HFFc6 (cell line): ENCODE data around the gene ZNF366. TPM values are rescaled to one million over a fixed set of nuclear protein-coding genes. Genes with fewer than 3 reads are reported as not detected.

Experiments used
- DNase-seq: peaks from one replicate; pipeline ENCODE4 v3.0.0-alpha.2; 2018
- H3K27ac Mint-ChIP-seq: 2 replicates; pipeline ENCODE4 v1.8.0; 2020; ENCODE audit warnings: mild to moderate bottlenecking, mixed read lengths
- H3K27me3 Mint-ChIP-seq: 2 replicates; pipeline ENCODE4 v1.8.0; 2021; ENCODE audit warnings: mild to moderate bottlenecking, moderate library complexity, mixed read lengths; ENCODE audit not compliant: insufficient read depth
- H3K36me3 Mint-ChIP-seq: 2 replicates; pipeline ENCODE4 v1.8.0; 2021; ENCODE audit warnings: low read depth, mixed read lengths
- H3K4me1 Mint-ChIP-seq: 2 replicates; pipeline ENCODE4 v1.8.0; 2020; ENCODE audit warnings: low read depth, mixed read lengths
- H3K4me3 Mint-ChIP-seq: 2 replicates; pipeline ENCODE4 v1.8.0; 2020; ENCODE audit warnings: mild to moderate bottlenecking, moderate library complexity, mixed read lengths
- H3K9me3 Mint-ChIP-seq: 2 replicates; pipeline ENCODE4 v1.8.0; 2020; ENCODE audit warnings: mild to moderate bottlenecking, mixed read lengths
- total RNA-seq, 6 experiments: library from RNA; stranded (reverse); fragmentation: NEBNext Ultra II Directional; extraction: Animal tissue kit (Norgen Biotek cat#: 25700); gene quantifications; 2 replicates in 1 of 6; 3 replicates in 5 of 6; pipeline ENCODE4 v1.2.3, GENCODE V29; 2021
- TF ChIP-seq, protein P1 (sequence below): fragments of 200-600 bp; sonication (generic); IDR thresholded peaks from 2 replicates; pipeline ENCODE4 v1.5.0; 2021; ENCODE audit warnings: antibody characterized with exemption, mild to moderate bottlenecking

ZNF366 gene
- total RNA-seq, 6 experiments from 2014 or later: not detected

DNA sequence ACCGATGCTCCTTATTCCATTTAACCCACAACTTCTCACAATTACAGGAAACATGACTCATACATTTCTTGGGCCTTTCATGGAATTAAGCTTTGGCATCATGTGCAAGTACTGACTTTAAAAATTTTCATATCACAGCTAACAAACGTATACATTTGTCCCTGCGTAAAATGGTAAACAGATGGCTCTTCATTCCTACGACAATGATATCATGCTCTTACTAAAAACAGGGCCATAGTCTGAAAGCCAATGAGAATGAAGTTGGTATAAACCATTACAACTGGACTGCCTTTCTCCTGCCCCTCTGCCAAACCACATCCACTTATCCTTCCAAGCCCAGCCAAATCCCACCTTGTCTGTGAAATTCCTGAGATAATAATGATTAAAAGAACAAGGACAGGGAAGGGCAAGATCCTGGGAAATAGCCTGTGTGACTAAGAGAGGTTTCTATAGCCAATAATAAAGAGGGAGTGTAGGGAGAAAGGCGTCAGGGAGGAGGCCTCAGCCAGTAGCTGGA lies 44.9 kb upstream of the ZNF366 start:
- Mint-ChIP-seq H3K36me3 (peaks cover 6% of the 10 kb centered on the region), H3K9me3 (peaks cover 6% of the 10 kb centered on the region; the same call in 1 of the 2 replicates), H3K27me3 (peaks cover 3% of the 10 kb centered on the region), H3K27ac (peak overlapping the region; percentile 81), H3K4me3 (peak overlapping the region; percentile 29; the same call in 1 of the 2 replicates), H3K4me1 (peaks cover 39% of the 10 kb centered on the region)
- DNase-seq: peak; percentile 80
- TF ChIP-seq, protein P1, sequence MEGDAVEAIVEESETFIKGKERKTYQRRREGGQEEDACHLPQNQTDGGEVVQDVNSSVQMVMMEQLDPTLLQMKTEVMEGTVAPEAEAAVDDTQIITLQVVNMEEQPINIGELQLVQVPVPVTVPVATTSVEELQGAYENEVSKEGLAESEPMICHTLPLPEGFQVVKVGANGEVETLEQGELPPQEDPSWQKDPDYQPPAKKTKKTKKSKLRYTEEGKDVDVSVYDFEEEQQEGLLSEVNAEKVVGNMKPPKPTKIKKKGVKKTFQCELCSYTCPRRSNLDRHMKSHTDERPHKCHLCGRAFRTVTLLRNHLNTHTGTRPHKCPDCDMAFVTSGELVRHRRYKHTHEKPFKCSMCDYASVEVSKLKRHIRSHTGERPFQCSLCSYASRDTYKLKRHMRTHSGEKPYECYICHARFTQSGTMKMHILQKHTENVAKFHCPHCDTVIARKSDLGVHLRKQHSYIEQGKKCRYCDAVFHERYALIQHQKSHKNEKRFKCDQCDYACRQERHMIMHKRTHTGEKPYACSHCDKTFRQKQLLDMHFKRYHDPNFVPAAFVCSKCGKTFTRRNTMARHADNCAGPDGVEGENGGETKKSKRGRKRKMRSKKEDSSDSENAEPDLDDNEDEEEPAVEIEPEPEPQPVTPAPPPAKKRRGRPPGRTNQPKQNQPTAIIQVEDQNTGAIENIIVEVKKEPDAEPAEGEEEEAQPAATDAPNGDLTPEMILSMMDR: no peak

- TF ChIP-seq, protein P1: no peak
- DNase-seq: no peak
- H3K27me3 Mint-ChIP-seq: peaks cover 1% of the 10 kb centered on the region
- H3K4me1 Mint-ChIP-seq: peaks cover 24% of the 10 kb centered on the region
- H3K27ac Mint-ChIP-seq: no peak overlapping the region
- H3K9me3 Mint-ChIP-seq: peaks cover 17% of the 10 kb centered on the region
- H3K36me3 Mint-ChIP-seq: peaks cover 18% of the 10 kb centered on the region
- H3K4me3 Mint-ChIP-seq: no peak overlapping the region
Observed at GRCh38 chr5:72550595-72550994, 43.4 kb upstream of the ZNF366 start.

DNA sequence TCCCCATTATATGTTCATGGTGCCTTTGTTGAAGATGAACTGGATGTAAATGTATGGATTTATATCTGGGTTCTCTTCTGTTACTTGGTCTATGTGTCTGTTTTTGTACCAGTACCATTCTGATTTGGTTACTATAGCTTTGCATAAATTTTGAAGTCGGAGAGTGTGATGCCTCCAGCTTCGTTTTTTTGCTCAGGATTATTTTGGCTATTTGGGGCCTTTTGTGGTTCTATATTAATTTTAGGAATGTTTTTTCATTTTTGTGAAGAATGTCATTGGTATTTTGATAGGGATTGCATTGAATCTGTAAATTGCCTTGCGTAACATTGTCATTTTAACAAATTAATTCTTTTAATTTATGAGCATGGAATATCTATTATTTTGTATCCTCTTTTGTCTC lies 36.6 kb upstream of the ZNF366 start:
- H3K27me3 Mint-ChIP-seq: peaks cover 1% of the 10 kb centered on the region; the same call in 1 of the 2 replicates
- no peak for DNase-seq
- peaks cover 8% of the 10 kb centered on the region; the same call in 1 of the 2 replicates for H3K4me1 Mint-ChIP-seq
- H3K36me3 Mint-ChIP-seq: peaks cover 20% of the 10 kb centered on the region
- TF ChIP-seq, protein P1: no peak
- peaks cover 26% of the 10 kb centered on the region for H3K9me3 Mint-ChIP-seq
- H3K4me3 Mint-ChIP-seq: no peak overlapping the region
- H3K27ac Mint-ChIP-seq: no peak overlapping the region

DNA sequence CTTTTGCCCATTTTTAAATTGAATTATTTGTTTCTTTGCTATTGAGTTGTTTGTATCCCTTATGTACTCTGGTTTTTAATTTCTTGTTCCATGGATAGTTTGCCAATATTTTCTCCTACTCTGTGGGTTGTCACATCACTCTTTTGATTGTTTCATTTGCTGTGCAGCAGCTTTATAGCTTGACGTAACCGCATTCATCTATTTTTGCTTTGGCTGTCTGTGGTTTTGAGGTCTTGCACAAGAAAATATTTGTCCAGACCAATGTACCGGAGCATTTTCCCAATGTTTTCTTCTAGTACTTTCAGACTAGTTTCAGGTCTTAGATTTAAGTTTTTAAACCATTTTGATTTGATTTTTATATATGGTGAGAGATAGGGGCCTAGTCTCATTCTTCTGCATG lies 36.2 kb upstream of the ZNF366 start:
- peaks cover 8% of the 10 kb centered on the region; the same call in 1 of the 2 replicates for H3K4me1 Mint-ChIP-seq
- DNase-seq: peak; percentile 49

DNA sequence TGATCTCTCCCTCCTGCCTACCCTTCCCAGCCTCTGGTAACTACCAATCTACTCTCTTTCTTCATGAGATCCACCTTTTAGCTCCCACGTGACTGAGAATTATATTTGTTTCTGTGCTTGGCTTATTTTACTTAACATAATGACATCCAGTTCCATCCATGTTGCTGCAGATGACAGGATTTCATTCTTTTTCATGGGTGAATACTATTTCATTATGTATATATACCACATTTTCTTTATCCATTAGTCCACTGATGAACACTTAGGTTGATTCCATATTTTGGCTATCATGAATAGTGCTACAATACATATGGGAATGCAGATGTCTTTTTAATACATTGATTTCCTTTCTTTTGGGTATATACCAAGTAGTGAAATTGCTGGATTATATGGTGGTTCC lies 35.5 kb upstream of the ZNF366 start:
- H3K4me1 Mint-ChIP-seq: peaks cover 8% of the 10 kb centered on the region; the same call in 1 of the 2 replicates
- H3K36me3 Mint-ChIP-seq: peaks cover 15% of the 10 kb centered on the region
- no peak for DNase-seq
- no peak overlapping the region for H3K4me3 Mint-ChIP-seq
- peaks cover 1% of the 10 kb centered on the region; the same call in 1 of the 2 replicates for H3K27me3 Mint-ChIP-seq
- H3K27ac Mint-ChIP-seq: no peak overlapping the region
- peaks cover 20% of the 10 kb centered on the region for H3K9me3 Mint-ChIP-seq
- TF ChIP-seq, protein P1: no peak

More for the DNA sequence above, 36.2 kb upstream of the ZNF366 start:
- Mint-ChIP-seq H3K4me3 (no peak overlapping the region), H3K9me3 (peaks cover 25% of the 10 kb centered on the region), H3K27me3 (peaks cover 1% of the 10 kb centered on the region; the same call in 1 of the 2 replicates), H3K36me3 (peaks cover 19% of the 10 kb centered on the region), H3K27ac (no peak overlapping the region)
- TF ChIP-seq, protein P1: no peak
